Measurements from ENCODE around the gene CCDC187.

The CCDC187 gene

GRCh38 chr9:136297016-136297691 is 6.7 kb downstream of the CCDC187 start:
- no peak for DNase-seq (ENCODE audit: low read depth)

GRCh38 chr9:136296434-136297015 is 7.4 kb downstream of the CCDC187 start:
- DNase-seq (ENCODE audit: low read depth) = no peak

- DNase-seq (ENCODE audit: low read depth) = no peak
Measured at GRCh38 chr9:136295542-136296433, 8.1 kb downstream of the CCDC187 start.

- DNase-seq (ENCODE audit: low read depth) = no peak
Measured at GRCh38 chr9:136295055-136295454, 8.8 kb downstream of the CCDC187 start.

GRCh38 chr9:136294437-136294836 is 9.5 kb downstream of the CCDC187 start:
- DNase-seq (ENCODE audit: low read depth) = no peak

- no peak for DNase-seq (ENCODE audit: low read depth)
Measured at GRCh38 chr9:136293476-136294077, 10.3 kb downstream of the CCDC187 start.

GRCh38 chr9:136292591-136293448 is 11.1 kb downstream of the CCDC187 start:
- no peak for DNase-seq (ENCODE audit: low read depth)

GRCh38 chr9:136292026-136292538 is 11.8 kb downstream of the CCDC187 start:
- DNase-seq (ENCODE audit: low read depth) = no peak

GRCh38 chr9:136291306-136292025 is 12.4 kb downstream of the CCDC187 start:
- DNase-seq (ENCODE audit: low read depth) = no peak

- no peak for DNase-seq (ENCODE audit: low read depth)
Measured at GRCh38 chr9:136290508-136291000, 13.3 kb downstream of the CCDC187 start.

- DNase-seq (ENCODE audit: low read depth) = no peak
Measured at GRCh38 chr9:136289651-136290507, 14.0 kb downstream of the CCDC187 start.

GRCh38 chr9:136287960-136288753 is 15.7 kb downstream of the CCDC187 start:
- no peak for DNase-seq (ENCODE audit: low read depth)

GRCh38 chr9:136286987-136287379 is 16.9 kb downstream of the CCDC187 start:
- DNase-seq (ENCODE audit: low read depth) = no peak

GRCh38 chr9:136286359-136286986 is 17.4 kb downstream of the CCDC187 start:
- DNase-seq (ENCODE audit: low read depth) = no peak

- DNase-seq (ENCODE audit: low read depth) = no peak
Measured at GRCh38 chr9:136285501-136286358, 18.2 kb downstream of the CCDC187 start.

GRCh38 chr9:136284951-136285350 is 18.9 kb downstream of the CCDC187 start:
- no peak for DNase-seq (ENCODE audit: low read depth)

- DNase-seq (ENCODE audit: low read depth) = no peak
Measured at GRCh38 chr9:136284311-136284710, 19.6 kb downstream of the CCDC187 start.

All from stimulated activated CD8-positive, alpha-beta memory T cell treated with anti-CD3 and anti-CD28 coated beads, Interleukin-12 subunit alpha, Interleukin-12 subunit beta, amount 100 ng/mL, for 4 hours (primary cell).